ENCODE measurements around the gene CFAP43. TPM values are rescaled to one million over a fixed set of nuclear protein-coding genes. Genes with fewer than 3 reads are reported as not detected.

Gene CFAP43
- total and polyA plus RNA-seq, 10 of the 15 experiments (the other 5 are each of a cell fraction or from before 2014, with no cell fraction given): 0.06 to 0.14 (median 0.10) TPM; not detected in 5

GRCh38 chr10:104084482-104085142, 147.6 kb downstream of the CFAP43 start (continued):
- TF ChIP-seq RAD21 (IDR thresholded peaks at IDR 0.05; ENCODE audit: insufficient read depth, low read depth, low read length) (no peak), SRF (IDR thresholded peaks at IDR 0.05; ENCODE audit: low read depth in 2 of 2, low read length in 2 of 2) (no peak), PML (IDR thresholded peaks at IDR 0.05; ENCODE audit: low read length) (no peak)

GRCh38 chr10:104081998-104082397, 150.2 kb downstream of the CFAP43 start:
- Histone ChIP-seq H3K9me3 (replicated peaks; ENCODE audit: control insufficient read depth, insufficient read depth, low read length) (no peaks in the 10 kb centered on the region), H2AFZ (ENCODE audit: control insufficient read depth, low read depth, low read length) (no peak overlapping the region), H3K4me2 (ENCODE audit: control insufficient read depth, insufficient read depth) (no peak overlapping the region), H3K79me2 (ENCODE audit: control insufficient read depth, insufficient read depth, low read length) (no peaks in the 10 kb centered on the region), H3K9ac (ENCODE audit: control insufficient read depth, insufficient read depth, low read length) (no peak overlapping the region), H3K4me1 (ENCODE audit: control insufficient read depth, insufficient read depth, low read length) (no peaks in the 10 kb centered on the region), H3K27me3 (replicated peaks in 1 of 2; ENCODE audit: control insufficient read depth in 2 of 2, insufficient read depth in 2 of 2, low read length in 1 of 2) (no peaks in the 10 kb centered on the region), H3K27ac (ENCODE audit: control insufficient read depth, insufficient read depth) (no peak overlapping the region), H3K36me3 (ENCODE audit: control insufficient read depth in 2 of 2, insufficient read depth in 2 of 2, low read length in 1 of 2) (no peaks in the 10 kb centered on the region), H4K20me1 (ENCODE audit: control insufficient read depth, insufficient read depth) (no peaks in the 10 kb centered on the region), H3K4me3 (no peak overlapping the region)
- FAIRE-seq (no peak), DNase-seq (ENCODE audit: low read depth, low spot score) (no peak), ATAC-seq (no peak)
- 19% methylated on average over 5 of the region's 5 CpGs for WGBS (ENCODE audit: insufficient coverage, insufficient replicate concordance, low lambda C conversion rate, missing lambda C conversion rate)
- SMC1A ChIA-PET (ENCODE audit: uncharacterized antibody, unreplicated experiment): interaction anchor here (1.1 to 5.5 kb wide), 6 partner anchors 10 to 196 kb away, joined by 3 to 36 read pairs (median 4); partner anchors contain the start of gene SFR1
- BruUV-seq (replicated peaks): no TSS peak
- intact Hi-C loops (cut with micrococcal nuclease; ENCODE audit: unreplicated experiment) (no loop called here), in situ Hi-C loops (cut with MboI) (no loop called here)
- POLR2A ChIA-PET: interaction anchor here (0.6 to 1.3 kb wide), 2 partner anchors 40 to 388 kb away, joined by 3 to 5 read pairs; partner anchors contain the start of gene SFR1
- RAD21 ChIA-PET (ENCODE audit: unreplicated experiment): interaction anchor here (1.1 to 1.9 kb wide), 3 partner anchors 40 to 194 kb away, joined by 3 to 11 read pairs (median 4); partner anchors contain the start of gene SFR1
- CTCF ChIA-PET: interaction anchor here (0.6 to 5.0 kb wide), 18 partner anchors 8 to 369 kb away, joined by 3 to 40 read pairs (median 4); partner anchors contain the start of gene SFR1
- TF ChIP-seq RELA (IDR thresholded peaks at IDR 0.05; ENCODE audit: borderline replicate concordance, partially characterized antibody) (no peak), FOS (IDR thresholded peaks at IDR 0.05; ENCODE audit: borderline replicate concordance, extremely low read depth, insufficient read length) (no peak), KLF5 (IDR thresholded peaks at IDR 0.05; ENCODE audit: partially characterized antibody) (no peak), JUNB (IDR thresholded peaks at IDR 0.05) (no peak), POLR2A (IDR thresholded peaks at IDR 0.05; ENCODE audit: low read depth, low read length) (no peak), CBFB (IDR thresholded peaks at IDR 0.05; ENCODE audit: low read depth) (no peak), SREBF2 (IDR thresholded peaks at IDR 0.05; ENCODE audit: low read length) (no peak), EGR1 (IDR thresholded peaks at IDR 0.05; ENCODE audit: borderline replicate concordance in 1 of 2, low read depth in 2 of 2, low read length in 2 of 2) (no peak), ZNF592 (IDR thresholded peaks at IDR 0.05) (no peak), RAD51 (IDR thresholded peaks at IDR 0.05) (no peak), MTA2 (IDR thresholded peaks at IDR 0.05; ENCODE audit: low read depth) (no peak), MAX (IDR thresholded peaks at IDR 0.05; ENCODE audit: low read depth, low read length) (no peak)
- TF ChIP-seq, protein P1, sequence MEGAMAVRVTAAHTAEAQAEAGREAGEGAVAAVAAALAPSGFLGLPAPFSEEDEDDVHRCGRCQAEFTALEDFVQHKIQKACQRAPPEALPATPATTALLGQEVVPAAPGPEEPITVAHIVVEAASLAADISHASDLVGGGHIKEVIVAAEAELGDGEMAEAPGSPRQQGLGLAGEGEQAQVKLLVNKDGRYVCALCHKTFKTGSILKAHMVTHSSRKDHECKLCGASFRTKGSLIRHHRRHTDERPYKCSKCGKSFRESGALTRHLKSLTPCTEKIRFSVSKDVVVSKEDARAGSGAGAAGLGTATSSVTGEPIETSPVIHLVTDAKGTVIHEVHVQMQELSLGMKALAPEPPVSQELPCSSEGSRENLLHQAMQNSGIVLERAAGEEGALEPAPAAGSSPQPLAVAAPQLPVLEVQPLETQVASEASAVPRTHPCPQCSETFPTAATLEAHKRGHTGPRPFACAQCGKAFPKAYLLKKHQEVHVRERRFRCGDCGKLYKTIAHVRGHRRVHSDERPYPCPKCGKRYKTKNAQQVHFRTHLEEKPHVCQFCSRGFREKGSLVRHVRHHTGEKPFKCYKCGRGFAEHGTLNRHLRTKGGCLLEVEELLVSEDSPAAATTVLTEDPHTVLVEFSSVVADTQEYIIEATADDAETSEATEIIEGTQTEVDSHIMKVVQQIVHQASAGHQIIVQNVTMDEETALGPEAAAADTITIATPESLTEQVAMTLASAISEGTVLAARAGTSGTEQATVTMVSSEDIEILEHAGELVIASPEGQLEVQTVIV (IDR thresholded peaks at IDR 0.05; ENCODE audit: borderline replicate concordance, partially characterized antibody): no peak

All from GM12878 (cell line).